Mammary epithelial cell (primary cell): Measurements from ENCODE around the gene CCRL2.
"Not testable (repeated sequence)": the region's sequence is repeated elsewhere in the genome, so short reads cannot be mapped to it uniquely, and the experiment has no call there.

Source experiments
- EZH2 ChIP-seq: IDR thresholded peaks from 2 replicates; pipeline ENCODE4 v1.6.1; 2012; ENCODE audit warnings: low read length, inconsistent platforms, borderline replicate concordance
- TF ChIP-seq, protein P1 (sequence below), 2 donors: IDR thresholded peaks in 1 of 2; conservative IDR thresholded peaks in 1 of 2; 2 replicates each; pipeline ENCODE4 v1.5.1; 2011 to 2012; ENCODE audit warnings: inconsistent platforms in 2 of 2, low read length in 2 of 2, mild to moderate bottlenecking in 2 of 2, control low read depth in 1 of 2, low read depth in 1 of 2; ENCODE audit not compliant: insufficient read depth in 1 of 2; ENCODE audit errors: extremely low read depth in 1 of 2

DNA sequence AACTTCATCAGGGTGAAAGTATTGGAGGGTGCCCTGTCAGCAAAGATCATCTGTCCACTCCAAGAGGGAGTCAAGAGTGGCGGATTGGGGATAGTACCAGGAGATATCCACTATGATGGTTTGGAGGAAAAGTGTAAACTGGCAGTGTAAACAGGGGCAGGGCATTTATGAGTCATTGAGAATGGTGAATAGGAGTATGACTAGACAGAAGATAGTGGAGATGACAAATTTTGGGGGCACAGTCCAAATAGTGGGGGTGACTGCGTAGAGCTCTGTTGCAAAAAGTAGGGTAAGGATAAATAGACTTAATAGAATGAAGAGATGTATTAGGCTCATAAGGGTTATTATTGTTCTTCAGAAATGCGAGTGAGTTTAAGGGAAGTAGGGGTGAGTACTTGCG, 18.2 kb upstream of the CCRL2 start:
- TF ChIP-seq, protein P1, sequence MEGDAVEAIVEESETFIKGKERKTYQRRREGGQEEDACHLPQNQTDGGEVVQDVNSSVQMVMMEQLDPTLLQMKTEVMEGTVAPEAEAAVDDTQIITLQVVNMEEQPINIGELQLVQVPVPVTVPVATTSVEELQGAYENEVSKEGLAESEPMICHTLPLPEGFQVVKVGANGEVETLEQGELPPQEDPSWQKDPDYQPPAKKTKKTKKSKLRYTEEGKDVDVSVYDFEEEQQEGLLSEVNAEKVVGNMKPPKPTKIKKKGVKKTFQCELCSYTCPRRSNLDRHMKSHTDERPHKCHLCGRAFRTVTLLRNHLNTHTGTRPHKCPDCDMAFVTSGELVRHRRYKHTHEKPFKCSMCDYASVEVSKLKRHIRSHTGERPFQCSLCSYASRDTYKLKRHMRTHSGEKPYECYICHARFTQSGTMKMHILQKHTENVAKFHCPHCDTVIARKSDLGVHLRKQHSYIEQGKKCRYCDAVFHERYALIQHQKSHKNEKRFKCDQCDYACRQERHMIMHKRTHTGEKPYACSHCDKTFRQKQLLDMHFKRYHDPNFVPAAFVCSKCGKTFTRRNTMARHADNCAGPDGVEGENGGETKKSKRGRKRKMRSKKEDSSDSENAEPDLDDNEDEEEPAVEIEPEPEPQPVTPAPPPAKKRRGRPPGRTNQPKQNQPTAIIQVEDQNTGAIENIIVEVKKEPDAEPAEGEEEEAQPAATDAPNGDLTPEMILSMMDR (conservative IDR thresholded peaks at IDR 0.05 in 1 of 2, IDR thresholded peaks at IDR 0.05 in 1 of 2; ENCODE audit: extremely low read depth in 1 of 2, insufficient read depth in 1 of 2, low read depth in 1 of 2, low read length in 2 of 2) = not testable (repeated sequence)
- not testable (repeated sequence) for TF ChIP-seq EZH2
